ENCODE measurements around the gene KLHL41.

DNA sequence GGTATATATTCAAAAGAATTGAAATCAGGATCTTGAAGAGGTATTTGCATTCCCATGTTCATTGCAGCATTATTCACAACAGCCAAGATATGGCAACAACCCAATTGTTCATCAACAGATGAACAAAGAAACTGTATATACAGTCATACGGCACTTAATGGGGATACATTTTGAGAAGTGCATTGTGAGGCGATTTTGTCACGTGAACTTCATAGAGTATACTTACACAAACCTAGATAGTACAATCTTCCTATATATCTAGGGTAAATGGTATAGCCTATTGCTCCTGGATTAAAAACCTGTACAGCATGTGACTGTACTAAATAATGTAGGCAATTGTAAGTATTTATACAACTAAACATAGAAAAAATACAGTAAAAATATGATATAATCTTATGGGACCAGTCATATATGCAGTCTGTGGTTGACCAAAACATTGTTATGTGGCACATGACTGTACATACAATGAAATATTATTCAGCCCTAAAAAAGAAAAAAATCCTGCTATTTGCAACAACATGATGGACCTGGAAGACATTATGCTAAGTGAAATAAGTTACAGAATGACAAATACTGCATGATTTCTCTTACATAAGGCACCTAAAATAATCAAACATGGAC is 39.4 kb upstream of the KLHL41 start:
- no peak for TF ChIP-seq CTCF (IDR thresholded peaks at IDR 0.05)
- TF ChIP-seq POLR2A (IDR thresholded peaks at IDR 0.05): no peak
- TF ChIP-seq EP300 (IDR thresholded peaks at IDR 0.05): no peak
